ENCODE measurements around the gene NGRN. TPM values are rescaled to one million over a fixed set of nuclear protein-coding genes. Genes with fewer than 3 reads are reported as not detected.
A peak's percentile ranks its signal among the peaks of the same experiment; 100 is the strongest.
"Not testable (repeated sequence)": the region's sequence is repeated elsewhere in the genome, so short reads cannot be mapped to it uniquely, and the experiment has no call there.

The NGRN gene
- total RNA-seq, 1 experiment from 2014 or later = 57.4 TPM

GRCh38 chr15:90249203-90249863, 16.1 kb upstream of the NGRN start, which contains the start of gene TTLL13:
TSS of gene TTLL13 (plus strand) at chr15:90249556. CDS start at chr15:90250631, 1,075 bp downstream.
- Histone ChIP-seq H3K79me2 (ENCODE audit: low read depth) (no peaks in the 10 kb centered on the region), H3K4me3 (peak within 1 kb of the TSS; percentile 75), H3K4me1 (replicated peaks; ENCODE audit: insufficient read depth) (0 out of 2 replicates have a peak, but pooled peaks cover 7% of the 10 kb centered on the region), H3K9me3 (ENCODE audit: insufficient read depth, low read depth) (no peaks in the 10 kb centered on the region), H3K27me3 (ENCODE audit: insufficient read depth, low read depth) (no peaks in the 10 kb centered on the region), H3K36me3 (ENCODE audit: low read depth) (no peaks in the 10 kb centered on the region), H3F3A (ENCODE audit: insufficient read depth, low read depth) (peaks cover 26% of the 10 kb centered on the region; the same call in 1 of the 2 replicates), H3K9me2 (ENCODE audit: insufficient read depth) (no peaks in the 10 kb centered on the region), H2AFZ (peak within 1 kb of the TSS; percentile 89), H3K4me2 (peak within 1 kb of the TSS; percentile 88), H4K20me1 (ENCODE audit: insufficient read depth) (no peaks in the 10 kb centered on the region), H3K27ac (no peak within 1 kb of the TSS)
- TF ChIP-seq CTCF (conservative IDR thresholded peaks at IDR 0.05) = no peak
- TF ChIP-seq EZH2 (IDR thresholded peaks at IDR 0.05; ENCODE audit: low read depth) = no peak
- BruUV-seq (replicated peaks) = no TSS peak
- ChIA-PET POLR2A (ENCODE audit: unreplicated experiment) (interaction anchor here (0.5 to 1.2 kb wide), 7 partner anchors 9 to 151 kb away, joined by 3 to 13 read pairs (median 7); partner anchors contain the start of genes CIB1, GDPGP1 and ZNF774), CTCF (interaction anchor here (0.6 to 0.7 kb wide), 2 partner anchors 9 to 411 kb away, joined by 3 read pairs; no protein-coding TSS in a partner anchor)
- intact Hi-C loops (cut with micrococcal nuclease; ENCODE audit: unreplicated experiment) = loop anchor here (2.0 kb wide), 1 partner anchor 15 kb away; the partner anchor contains the start of gene NGRN
- DNase-seq = peak; percentile 70 to 88

- H3K9me2 ChIP-seq (ENCODE audit: insufficient read depth) = no peaks in the 10 kb centered on the region
- no peaks in the 10 kb centered on the region for H3K9me3 ChIP-seq (ENCODE audit: insufficient read depth, low read depth)
- TF ChIP-seq CTCF (conservative IDR thresholded peaks at IDR 0.05) = no peak
- TF ChIP-seq EZH2 (IDR thresholded peaks at IDR 0.05; ENCODE audit: low read depth) = no peak
- no peak overlapping the region for H2AFZ ChIP-seq
- no peaks in the 10 kb centered on the region for H3K36me3 ChIP-seq (ENCODE audit: low read depth)
- H3K4me1 ChIP-seq (replicated peaks; ENCODE audit: insufficient read depth) = peaks cover 18% of the 10 kb centered on the region
- ChIA-PET CTCF (no interaction called here), POLR2A (ENCODE audit: unreplicated experiment) (no interaction called here)
- DNase-seq = no peak
- intact Hi-C loops (cut with micrococcal nuclease; ENCODE audit: unreplicated experiment) = no loop called here
- BruUV-seq (replicated peaks) = no TSS peak
- H3K27ac ChIP-seq = no peak overlapping the region
- H3F3A ChIP-seq (ENCODE audit: insufficient read depth, low read depth) = 0 out of 2 replicates have a peak, but pooled peaks cover 6% of the 10 kb centered on the region
- H3K27me3 ChIP-seq (ENCODE audit: insufficient read depth, low read depth) = no peaks in the 10 kb centered on the region
- H3K79me2 ChIP-seq (ENCODE audit: low read depth) = 0 out of 2 replicates have a peak, but pooled peaks cover 3% of the 10 kb centered on the region
- H4K20me1 ChIP-seq (ENCODE audit: insufficient read depth) = no peaks in the 10 kb centered on the region
- H3K4me2 ChIP-seq = no peak overlapping the region
- no peak overlapping the region for H3K4me3 ChIP-seq
These were observed 7.7 kb upstream of the NGRN start for GRCh38 chr15:90257776-90258175.

GRCh38 chr15:90259524-90259923, 5.9 kb upstream of the NGRN start:
- ChIA-PET CTCF (no interaction called here), POLR2A (ENCODE audit: unreplicated experiment) (no interaction called here)
- no peak overlapping the region for H3K27ac ChIP-seq
- TF ChIP-seq CTCF (conservative IDR thresholded peaks at IDR 0.05) = no peak
- TF ChIP-seq EZH2 (IDR thresholded peaks at IDR 0.05; ENCODE audit: low read depth) = no peak
- no peaks in the 10 kb centered on the region for H3K9me3 ChIP-seq (ENCODE audit: insufficient read depth, low read depth)
- H2AFZ ChIP-seq = no peak overlapping the region
- no TSS peak for BruUV-seq (replicated peaks)
- H3K27me3 ChIP-seq (ENCODE audit: insufficient read depth, low read depth) = no peaks in the 10 kb centered on the region
- no peak overlapping the region for H3K4me3 ChIP-seq
- H3K4me2 ChIP-seq = no peak overlapping the region
- no peak for DNase-seq
- H3K36me3 ChIP-seq (ENCODE audit: low read depth) = no peaks in the 10 kb centered on the region
- H3K4me1 ChIP-seq (replicated peaks; ENCODE audit: insufficient read depth) = peaks cover 31% of the 10 kb centered on the region
- no peaks in the 10 kb centered on the region for H4K20me1 ChIP-seq (ENCODE audit: insufficient read depth)
- H3K79me2 ChIP-seq (ENCODE audit: low read depth) = peaks cover 20% of the 10 kb centered on the region; the same call in 1 of the 2 replicates
- peaks cover 8% of the 10 kb centered on the region; the same call in 1 of the 2 replicates for H3F3A ChIP-seq (ENCODE audit: insufficient read depth, low read depth)
- intact Hi-C loops (cut with micrococcal nuclease; ENCODE audit: unreplicated experiment) = no loop called here
- no peaks in the 10 kb centered on the region for H3K9me2 ChIP-seq (ENCODE audit: insufficient read depth)

GRCh38 chr15:90260731-90261130, 4.7 kb upstream of the NGRN start:
- intact Hi-C loops (cut with micrococcal nuclease; ENCODE audit: unreplicated experiment) = loop anchor here (10.0 kb wide), 1 partner anchor 366 kb away; the partner anchor contains the start of gene AP3S2
- H3K27me3 ChIP-seq (ENCODE audit: insufficient read depth, low read depth); H3K4me2 ChIP-seq; H3K4me3 ChIP-seq; DNase-seq; BruUV-seq (replicated peaks); H3K36me3 ChIP-seq (ENCODE audit: low read depth); H3K27ac ChIP-seq; H3K9me2 ChIP-seq (ENCODE audit: insufficient read depth); H4K20me1 ChIP-seq (ENCODE audit: insufficient read depth); POLR2A ChIA-PET (ENCODE audit: unreplicated experiment); H2AFZ ChIP-seq; H3K9me3 ChIP-seq (ENCODE audit: insufficient read depth, low read depth): not testable (repeated sequence)
- H3K79me2 ChIP-seq (ENCODE audit: low read depth) = peaks cover 26% of the 10 kb centered on the region; the same call in 1 of the 2 replicates
- CTCF ChIA-PET = interaction anchor here (0.6 kb wide), 1 partner anchor 907 kb away, joined by 5 read pairs; no protein-coding TSS in a partner anchor
- peaks cover 35% of the 10 kb centered on the region for H3K4me1 ChIP-seq (replicated peaks; ENCODE audit: insufficient read depth)
- peaks cover 20% of the 10 kb centered on the region; the same call in 1 of the 2 replicates for H3F3A ChIP-seq (ENCODE audit: insufficient read depth, low read depth)
